GM12878 (cell line): Measurements from ENCODE around the gene SPTAN1. TPM values are rescaled to one million over a fixed set of nuclear protein-coding genes. Genes with fewer than 3 reads are reported as not detected.

ENCODE experiments used
- ATAC-seq: fragments of 200-7000 bp; cut with Tn5 transposase; 3 replicates; pipeline ENCODE4 v1.9.1; 2020; ENCODE audit warnings: mild to moderate bottlenecking, moderate library complexity
- BruUV-seq: library from RNA; stranded (reverse); fragments of 400-500 nt; replicated peaks from 2 replicates; lab custom pipeline; 2021; lab: Mats Ljungman, UMichigan
- CTCF ChIA-PET: fragments of 300-600 bp; sonication (Branson Sonifier 250); formaldehyde crosslinking; extraction: SDS; loops from one replicate; lab custom pipeline; 2021; ENCODE audit warnings: inconsistent platforms; lab: Yijun Ruan, JAX
- POLR2A ChIA-PET: fragments of 350-600 bp; formaldehyde crosslinking; extraction: SDS; loops from one replicate; lab custom pipeline; 2021; ENCODE audit warnings: inconsistent platforms; lab: Charles Lee
- RAD21 ChIA-PET: fragments of 300-600 bp; sonication (Branson Sonifier 250); formaldehyde crosslinking; loops from one replicate; lab custom pipeline; 2023; ENCODE audit warnings: antibody characterized with exemption; ENCODE audit not compliant: unreplicated experiment; lab: Charles Lee
- SMC1A ChIA-PET: fragments of 300-600 bp; sonication (Branson Sonifier 250); formaldehyde crosslinking; loops from one replicate; lab custom pipeline; 2023; ENCODE audit not compliant: unreplicated experiment, uncharacterized antibody; lab: Charles Lee
- DNase-seq: peaks from one replicate; pipeline ENCODE4 v3.0.0-alpha.2; 2011; ENCODE audit warnings: low read depth, low spot score
- FAIRE-seq: peaks from 3 replicates; lab custom pipeline; 2011; peaks lifted over from hg19 to GRCh38; lab: Jason Lieb, UNC
- H2AFZ ChIP-seq: 2 replicates; pipeline ENCODE4 v1.6.0; 2011; ENCODE audit warnings: low read depth, low read length, control low read depth; ENCODE audit not compliant: control insufficient read depth
- H3K27ac ChIP-seq: 2 replicates; pipeline ENCODE4 v1.5.1; 2011; ENCODE audit warnings: control low read depth; ENCODE audit not compliant: control insufficient read depth, insufficient read depth
- H3K27me3 ChIP-seq, 2 experiments: replicated peaks in 1 of 2; 2 replicates each; pipeline versions ENCODE4 v1.6.0 to v1.6.1; 2011; ENCODE audit warnings: low read length in 1 of 2; ENCODE audit not compliant: control insufficient read depth in 2 of 2, insufficient read depth in 2 of 2
- H3K36me3 ChIP-seq, 2 experiments: 2 replicates each; pipeline ENCODE4 v1.5.1; 2011; ENCODE audit warnings: low read length in 1 of 2; ENCODE audit not compliant: control insufficient read depth in 2 of 2, insufficient read depth in 2 of 2
- H3K4me1 ChIP-seq: 2 replicates; pipeline ENCODE4 v1.6.1; 2011; ENCODE audit warnings: mild to moderate bottlenecking, low read length, moderate library complexity, mixed read lengths; ENCODE audit not compliant: control insufficient read depth, insufficient read depth
- H3K4me2 ChIP-seq: 2 replicates; pipeline ENCODE4 v1.6.0; 2011; ENCODE audit warnings: control low read depth; ENCODE audit not compliant: control insufficient read depth, insufficient read depth
- H3K4me3 ChIP-seq: fragments of 200-600 bp; sonication (generic); 2 replicates; pipeline ENCODE4 v1.5.1; 2016
- H3K79me2 ChIP-seq: 2 replicates; pipeline ENCODE4 v1.6.0; 2011; ENCODE audit warnings: low read length; ENCODE audit not compliant: control insufficient read depth, insufficient read depth
- H3K9ac ChIP-seq: 2 replicates; pipeline ENCODE4 v1.8.0; 2011; ENCODE audit warnings: low read length, control low read depth, mixed read lengths; ENCODE audit not compliant: control insufficient read depth, insufficient read depth
- H3K9me3 ChIP-seq: replicated peaks from 3 replicates; pipeline ENCODE4 v1.5.1; 2011; ENCODE audit warnings: mild to moderate bottlenecking, low read length; ENCODE audit not compliant: control insufficient read depth, insufficient read depth
- H4K20me1 ChIP-seq: 2 replicates; pipeline ENCODE4 v1.6.0; 2011; ENCODE audit not compliant: control insufficient read depth, insufficient read depth
- HCFC1 ChIP-seq: fragments of 150-350 bp; IDR thresholded peaks from 2 replicates; pipeline ENCODE4 v1.6.1; 2014; ENCODE audit warnings: low read length
- KAT2A ChIP-seq: conservative IDR thresholded peaks from 2 replicates; pipeline ENCODE4 v1.6.1; 2011; ENCODE audit warnings: low read depth, low read length; ENCODE audit not compliant: control insufficient read depth
- NFXL1 ChIP-seq: fragments of 450-650 bp; IDR thresholded peaks from 2 replicates; pipeline ENCODE4 v1.6.1; 2017; ENCODE audit warnings: antibody characterized with exemption, mild to moderate bottlenecking, borderline replicate concordance
- RAD51 ChIP-seq: fragments of 450-650 bp; IDR thresholded peaks from 2 replicates; pipeline ENCODE4 v1.6.1; 2016; ENCODE audit warnings: moderate library complexity, mild to moderate bottlenecking, inconsistent platforms
- SIX5 ChIP-seq: IDR thresholded peaks from 2 replicates; pipeline ENCODE4 v1.6.1; 2011; ENCODE audit warnings: mild to moderate bottlenecking, low read depth, low read length, moderate library complexity; ENCODE audit not compliant: severe bottlenecking
- SMAD5 ChIP-seq: IDR thresholded peaks from 2 replicates; pipeline ENCODE4 v1.6.1; 2016; ENCODE audit warnings: antibody characterized with exemption, low read depth
- SUZ12 ChIP-seq: fragments of 200-600 bp; sonication (generic); IDR thresholded peaks from one replicate; pipeline ENCODE4 v1.6.1; 2018; ENCODE audit warnings: antibody characterized with exemption, mild to moderate bottlenecking; ENCODE audit not compliant: unreplicated experiment
- ZBED1 ChIP-seq: IDR thresholded peaks from 2 replicates; pipeline ENCODE4 v1.6.1; 2016; ENCODE audit warnings: borderline replicate concordance
- WGBS: methylation state at CpG from one replicate; pipeline ENCODE4 v1.1.6; 2016; ENCODE audit warnings: low lambda C conversion rate; ENCODE audit not compliant: insufficient replicate concordance, insufficient coverage; ENCODE audit errors: missing lambda C conversion rate; 5-methylcytosine and 5-hydroxymethylcytosine counted together
- in situ Hi-C: fragments of 300-500 bp; cut with MboI; formaldehyde crosslinking; loops from 9 replicates; pipeline ENCODE4 v1.14.3; 2018; ENCODE audit warnings: mixed read lengths
- intact Hi-C: fragments of 100-400 bp; cut with micrococcal nuclease; formaldehyde crosslinking; loops from one replicate; pipeline ENCODE4 v1.14.2; 2022; ENCODE audit not compliant: unreplicated experiment
- polyA plus RNA-seq, 11 experiments: library from polyadenylated mRNA; depleted of rRNA in 4 of 11; unstranded in 6 of 11; stranded (reverse) in 5 of 11; fragments of >200 nt; fragmentation: Nextera tagmentation in 4 of 11; fragmentation: Illumina TruSeq in 1 of 11; extraction: Ambion mirVana in 4 of 11; extraction: Trizol in 1 of 11; gene quantifications; 1 replicate in 1 of 11; 2 replicates in 10 of 11; pipeline versions ENCODE4 v1.2.1 to v1.2.3, GENCODE V29; 2011 to 2016; ENCODE audit warnings: inconsistent platforms in 2 of 11, missing spikeins in 2 of 11, low read depth in 1 of 11
- total RNA-seq, 4 experiments: library from RNA; depleted of rRNA in 3 of 4; stranded (reverse); fragments of >200 nt in 3 of 4; fragmentation: Illumina TruSeq in 1 of 4; extraction: Trizol in 1 of 4; gene quantifications; 2 replicates each; pipeline versions ENCODE4 v1.2.1 to v1.2.3, GENCODE V29; 2013 to 2021
- TF ChIP-seq, protein P1 (sequence below): fragments of 450-650 bp; IDR thresholded peaks from 2 replicates; pipeline ENCODE4 v1.6.1; 2017; ENCODE audit warnings: mild to moderate bottlenecking, moderate library complexity
- TF ChIP-seq, protein P2 (sequence below): fragments of 450-650 bp; IDR thresholded peaks from 2 replicates; pipeline ENCODE4 v1.6.1; 2014; ENCODE audit warnings: mild to moderate bottlenecking
- TF ChIP-seq, protein P3 (sequence below): IDR thresholded peaks from 2 replicates; pipeline ENCODE4 v1.6.1; 2012; ENCODE audit warnings: low read depth, low read length, improper control_type of control experiment
- TF ChIP-seq, protein P4 (sequence below), 3 experiments: IDR thresholded peaks in 2 of 3; conservative IDR thresholded peaks in 1 of 3; 2 replicates each; pipeline ENCODE4 v1.5.1; 2011; ENCODE audit warnings: low read depth in 3 of 3, low read length in 3 of 3, mild to moderate bottlenecking in 3 of 3, control low read depth in 2 of 3, moderate library complexity in 2 of 3, inconsistent platforms in 1 of 3, mixed read lengths in 1 of 3; ENCODE audit not compliant: control insufficient read depth in 2 of 3, insufficient read depth in 1 of 3; ENCODE audit errors: extremely low read depth in 1 of 3
- TF ChIP-seq, protein P5 (sequence below): IDR thresholded peaks from 2 replicates; pipeline ENCODE4 v1.6.1; 2012; ENCODE audit warnings: low read depth, low read length, improper control_type of control experiment

Gene SPTAN1
- total and polyA plus RNA-seq, 10 of the 15 experiments (the other 5 are each of a cell fraction or from before 2014, with no cell fraction given) = 18.7 to 156 (median 73.6) TPM

DNA sequence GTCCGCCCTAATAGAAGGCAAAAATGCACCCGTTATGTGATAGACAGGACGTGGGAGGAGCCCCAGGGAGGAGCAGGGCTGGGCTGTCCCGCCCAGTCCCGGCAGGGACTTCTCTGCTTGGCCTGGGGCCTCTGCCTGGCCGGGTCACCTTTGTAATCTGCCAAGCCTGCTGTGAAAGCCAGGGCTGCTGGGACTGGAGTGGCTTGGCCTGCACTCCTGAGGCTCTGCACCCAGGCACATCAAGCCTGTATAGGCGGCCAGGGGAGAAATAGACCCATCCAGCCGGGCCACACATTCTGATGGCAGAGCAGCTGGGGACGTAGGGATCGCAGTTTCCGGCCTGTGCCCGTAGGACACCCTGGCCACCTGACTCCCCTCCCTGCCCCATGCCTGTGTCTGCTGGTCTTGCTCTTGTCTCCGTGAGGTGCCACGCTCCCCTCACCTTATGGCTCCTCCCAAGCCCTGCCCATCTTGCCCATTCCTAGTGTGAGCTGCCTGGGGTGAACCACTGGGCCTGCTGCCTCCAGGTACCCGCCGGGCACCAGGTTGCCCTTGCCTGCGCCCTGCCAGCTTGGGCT, 76.2 kb downstream of the SPTAN1 start:
- ChIA-PET CTCF (no interaction called here), SMC1A (no interaction called here), POLR2A (no interaction called here), RAD21 (interaction anchor here (1.1 kb wide), 1 partner anchor 15 kb away, joined by 3 read pairs; no protein-coding TSS in a partner anchor)
- in situ Hi-C loops (no loop called here), intact Hi-C loops (no loop called here)
- no TSS peak for BruUV-seq
- H3K79me2 ChIP-seq = no peaks in the 10 kb centered on the region
- H3K27me3 ChIP-seq = no peaks in the 10 kb centered on the region
- no peak overlapping the region for H2AFZ ChIP-seq
- DNase-seq = no peak
- H4K20me1 ChIP-seq = no peaks in the 10 kb centered on the region; the same call in 1 of the 2 replicates
- ATAC-seq = no peak
- H3K9ac ChIP-seq = no peak overlapping the region
- H3K36me3 ChIP-seq = peaks cover 10 to 41% of the 10 kb centered on the region in 2 experiments; a peak in 3 of 4 replicates
- no peaks in the 10 kb centered on the region for H3K9me3 ChIP-seq
- no peak for FAIRE-seq
- no peak overlapping the region for H3K4me2 ChIP-seq
- H3K4me1 ChIP-seq = no peaks in the 10 kb centered on the region
- no peak overlapping the region for H3K4me3 ChIP-seq
- WGBS = 80% methylated on average over 17 of the region's 17 CpGs
- H3K27ac ChIP-seq = no peak overlapping the region
- TF ChIP-seq, protein P1, sequence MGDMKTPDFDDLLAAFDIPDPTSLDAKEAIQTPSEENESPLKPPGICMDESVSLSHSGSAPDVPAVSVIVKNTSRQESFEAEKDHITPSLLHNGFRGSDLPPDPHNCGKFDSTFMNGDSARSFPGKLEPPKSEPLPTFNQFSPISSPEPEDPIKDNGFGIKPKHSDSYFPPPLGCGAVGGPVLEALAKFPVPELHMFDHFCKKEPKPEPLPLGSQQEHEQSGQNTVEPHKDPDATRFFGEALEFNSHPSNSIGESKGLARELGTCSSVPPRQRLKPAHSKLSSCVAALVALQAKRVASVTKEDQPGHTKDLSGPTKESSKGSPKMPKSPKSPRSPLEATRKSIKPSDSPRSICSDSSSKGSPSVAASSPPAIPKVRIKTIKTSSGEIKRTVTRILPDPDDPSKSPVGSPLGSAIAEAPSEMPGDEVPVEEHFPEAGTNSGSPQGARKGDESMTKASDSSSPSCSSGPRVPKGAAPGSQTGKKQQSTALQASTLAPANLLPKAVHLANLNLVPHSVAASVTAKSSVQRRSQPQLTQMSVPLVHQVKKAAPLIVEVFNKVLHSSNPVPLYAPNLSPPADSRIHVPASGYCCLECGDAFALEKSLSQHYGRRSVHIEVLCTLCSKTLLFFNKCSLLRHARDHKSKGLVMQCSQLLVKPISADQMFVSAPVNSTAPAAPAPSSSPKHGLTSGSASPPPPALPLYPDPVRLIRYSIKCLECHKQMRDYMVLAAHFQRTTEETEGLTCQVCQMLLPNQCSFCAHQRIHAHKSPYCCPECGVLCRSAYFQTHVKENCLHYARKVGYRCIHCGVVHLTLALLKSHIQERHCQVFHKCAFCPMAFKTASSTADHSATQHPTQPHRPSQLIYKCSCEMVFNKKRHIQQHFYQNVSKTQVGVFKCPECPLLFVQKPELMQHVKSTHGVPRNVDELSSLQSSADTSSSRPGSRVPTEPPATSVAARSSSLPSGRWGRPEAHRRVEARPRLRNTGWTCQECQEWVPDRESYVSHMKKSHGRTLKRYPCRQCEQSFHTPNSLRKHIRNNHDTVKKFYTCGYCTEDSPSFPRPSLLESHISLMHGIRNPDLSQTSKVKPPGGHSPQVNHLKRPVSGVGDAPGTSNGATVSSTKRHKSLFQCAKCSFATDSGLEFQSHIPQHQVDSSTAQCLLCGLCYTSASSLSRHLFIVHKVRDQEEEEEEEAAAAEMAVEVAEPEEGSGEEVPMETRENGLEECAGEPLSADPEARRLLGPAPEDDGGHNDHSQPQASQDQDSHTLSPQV = no peak
- TF ChIP-seq SIX5 = no peak
- TF ChIP-seq NFXL1 = no peak
- TF ChIP-seq, protein P2, sequence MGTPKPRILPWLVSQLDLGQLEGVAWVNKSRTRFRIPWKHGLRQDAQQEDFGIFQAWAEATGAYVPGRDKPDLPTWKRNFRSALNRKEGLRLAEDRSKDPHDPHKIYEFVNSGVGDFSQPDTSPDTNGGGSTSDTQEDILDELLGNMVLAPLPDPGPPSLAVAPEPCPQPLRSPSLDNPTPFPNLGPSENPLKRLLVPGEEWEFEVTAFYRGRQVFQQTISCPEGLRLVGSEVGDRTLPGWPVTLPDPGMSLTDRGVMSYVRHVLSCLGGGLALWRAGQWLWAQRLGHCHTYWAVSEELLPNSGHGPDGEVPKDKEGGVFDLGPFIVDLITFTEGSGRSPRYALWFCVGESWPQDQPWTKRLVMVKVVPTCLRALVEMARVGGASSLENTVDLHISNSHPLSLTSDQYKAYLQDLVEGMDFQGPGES = no peak
- TF ChIP-seq KAT2A = no peak
- TF ChIP-seq, protein P3, sequence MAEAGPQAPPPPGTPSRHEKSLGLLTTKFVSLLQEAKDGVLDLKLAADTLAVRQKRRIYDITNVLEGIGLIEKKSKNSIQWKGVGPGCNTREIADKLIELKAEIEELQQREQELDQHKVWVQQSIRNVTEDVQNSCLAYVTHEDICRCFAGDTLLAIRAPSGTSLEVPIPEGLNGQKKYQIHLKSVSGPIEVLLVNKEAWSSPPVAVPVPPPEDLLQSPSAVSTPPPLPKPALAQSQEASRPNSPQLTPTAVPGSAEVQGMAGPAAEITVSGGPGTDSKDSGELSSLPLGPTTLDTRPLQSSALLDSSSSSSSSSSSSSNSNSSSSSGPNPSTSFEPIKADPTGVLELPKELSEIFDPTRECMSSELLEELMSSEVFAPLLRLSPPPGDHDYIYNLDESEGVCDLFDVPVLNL = no peak
- TF ChIP-seq HCFC1 = no peak
- no peak for TF ChIP-seq SUZ12
- TF ChIP-seq, protein P4, sequence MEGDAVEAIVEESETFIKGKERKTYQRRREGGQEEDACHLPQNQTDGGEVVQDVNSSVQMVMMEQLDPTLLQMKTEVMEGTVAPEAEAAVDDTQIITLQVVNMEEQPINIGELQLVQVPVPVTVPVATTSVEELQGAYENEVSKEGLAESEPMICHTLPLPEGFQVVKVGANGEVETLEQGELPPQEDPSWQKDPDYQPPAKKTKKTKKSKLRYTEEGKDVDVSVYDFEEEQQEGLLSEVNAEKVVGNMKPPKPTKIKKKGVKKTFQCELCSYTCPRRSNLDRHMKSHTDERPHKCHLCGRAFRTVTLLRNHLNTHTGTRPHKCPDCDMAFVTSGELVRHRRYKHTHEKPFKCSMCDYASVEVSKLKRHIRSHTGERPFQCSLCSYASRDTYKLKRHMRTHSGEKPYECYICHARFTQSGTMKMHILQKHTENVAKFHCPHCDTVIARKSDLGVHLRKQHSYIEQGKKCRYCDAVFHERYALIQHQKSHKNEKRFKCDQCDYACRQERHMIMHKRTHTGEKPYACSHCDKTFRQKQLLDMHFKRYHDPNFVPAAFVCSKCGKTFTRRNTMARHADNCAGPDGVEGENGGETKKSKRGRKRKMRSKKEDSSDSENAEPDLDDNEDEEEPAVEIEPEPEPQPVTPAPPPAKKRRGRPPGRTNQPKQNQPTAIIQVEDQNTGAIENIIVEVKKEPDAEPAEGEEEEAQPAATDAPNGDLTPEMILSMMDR (IDR thresholded peaks at IDR 0.05 in 2 of 3, conservative IDR thresholded peaks at IDR 0.05 in 1 of 3; ENCODE audit: control insufficient read depth in 2 of 3, extremely low read depth in 1 of 3, insufficient read depth in 1 of 3, low read depth in 3 of 3, low read length in 3 of 3) = no peak
- no peak for TF ChIP-seq ZBED1
- TF ChIP-seq SMAD5 = no peak
- TF ChIP-seq RAD51 = no peak
- TF ChIP-seq, protein P5, sequence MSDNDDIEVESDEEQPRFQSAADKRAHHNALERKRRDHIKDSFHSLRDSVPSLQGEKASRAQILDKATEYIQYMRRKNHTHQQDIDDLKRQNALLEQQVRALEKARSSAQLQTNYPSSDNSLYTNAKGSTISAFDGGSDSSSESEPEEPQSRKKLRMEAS = no peak
